ENCODE data around the gene MEI1.

Gene MEI1

GRCh38 chr22:41768430-41768829, 69.1 kb downstream of the MEI1 start:
- DNase-seq (ENCODE audit: low spot score in 2 of 2): no peak
- Mint-ChIP-seq H3K27ac (ENCODE audit: low read depth) (no peak overlapping the region), H3K36me3 (ENCODE audit: insufficient read depth) (no peaks in the 10 kb centered on the region), H3K27me3 (no peaks in the 10 kb centered on the region), H3K4me3 (no peak overlapping the region), H3K4me1 (no peaks in the 10 kb centered on the region), H3K9me3 (no peaks in the 10 kb centered on the region)
- no peak for ATAC-seq (replicated peaks; ENCODE audit: extremely low read depth, poor library complexity, severe bottlenecking)

- Mint-ChIP-seq H3K9me3 (no peaks in the 10 kb centered on the region), H3K27ac (ENCODE audit: low read depth) (no peak overlapping the region), H3K36me3 (ENCODE audit: insufficient read depth) (no peaks in the 10 kb centered on the region), H3K27me3 (no peaks in the 10 kb centered on the region), H3K4me3 (no peak overlapping the region), H3K4me1 (no peaks in the 10 kb centered on the region)
- ATAC-seq (replicated peaks; ENCODE audit: extremely low read depth, poor library complexity, severe bottlenecking): no peak
- DNase-seq (ENCODE audit: low spot score in 2 of 2): no peak
Observed at GRCh38 chr22:41770715-41771468, 71.6 kb downstream of the MEI1 start.

- Mint-ChIP-seq H3K4me3 (no peak overlapping the region), H3K36me3 (ENCODE audit: insufficient read depth) (no peaks in the 10 kb centered on the region), H3K27ac (ENCODE audit: low read depth) (no peak overlapping the region), H3K4me1 (no peaks in the 10 kb centered on the region), H3K27me3 (no peaks in the 10 kb centered on the region), H3K9me3 (no peaks in the 10 kb centered on the region)
- ATAC-seq (replicated peaks; ENCODE audit: extremely low read depth, poor library complexity, severe bottlenecking) (no peak), DNase-seq (ENCODE audit: low spot score in 2 of 2) (no peak)
Observed at GRCh38 chr22:41772198-41772597, 72.9 kb downstream of the MEI1 start.

- no peaks in the 10 kb centered on the region for H3K27me3 Mint-ChIP-seq
- no peaks in the 10 kb centered on the region for H3K36me3 Mint-ChIP-seq (ENCODE audit: insufficient read depth)
- H3K4me1 Mint-ChIP-seq: no peaks in the 10 kb centered on the region
- ATAC-seq (replicated peaks; ENCODE audit: extremely low read depth, poor library complexity, severe bottlenecking): no peak
- H3K4me3 Mint-ChIP-seq: no peak overlapping the region
- no peak overlapping the region for H3K27ac Mint-ChIP-seq (ENCODE audit: low read depth)
- no peak for DNase-seq (ENCODE audit: low spot score in 2 of 2)
- no peaks in the 10 kb centered on the region for H3K9me3 Mint-ChIP-seq
Observed at GRCh38 chr22:41772645-41773044, 73.3 kb downstream of the MEI1 start.

- ATAC-seq (replicated peaks; ENCODE audit: extremely low read depth, poor library complexity, severe bottlenecking) (no peak), DNase-seq (ENCODE audit: low spot score in 2 of 2) (no peak)
- Mint-ChIP-seq H3K4me1 (peaks cover 8% of the 10 kb centered on the region), H3K4me3 (no peak overlapping the region), H3K36me3 (ENCODE audit: insufficient read depth) (no peaks in the 10 kb centered on the region), H3K27ac (ENCODE audit: low read depth) (no peak overlapping the region), H3K27me3 (no peaks in the 10 kb centered on the region), H3K9me3 (no peaks in the 10 kb centered on the region)
Observed at GRCh38 chr22:41775338-41775737, 76.0 kb downstream of the MEI1 start.

- Mint-ChIP-seq H3K27ac (ENCODE audit: low read depth) (no peak overlapping the region), H3K36me3 (ENCODE audit: insufficient read depth) (no peaks in the 10 kb centered on the region), H3K4me3 (no peak overlapping the region), H3K27me3 (no peaks in the 10 kb centered on the region), H3K9me3 (no peaks in the 10 kb centered on the region), H3K4me1 (peaks cover 15% of the 10 kb centered on the region)
- ATAC-seq (replicated peaks; ENCODE audit: extremely low read depth, poor library complexity, severe bottlenecking) (no peak), DNase-seq (ENCODE audit: low spot score in 2 of 2) (no peak)
Observed at GRCh38 chr22:41775976-41776375, 76.7 kb downstream of the MEI1 start.

- Mint-ChIP-seq H3K4me3 (no peak overlapping the region), H3K27ac (ENCODE audit: low read depth) (no peak overlapping the region)
- DNase-seq (ENCODE audit: low spot score in 2 of 2): no peak
Observed at GRCh38 chr22:41776381-41776780, 77.1 kb downstream of the MEI1 start.

GRCh38 chr22:41777749-41778425, 78.6 kb downstream of the MEI1 start:
- ATAC-seq (replicated peaks; ENCODE audit: extremely low read depth, poor library complexity, severe bottlenecking): no peak

More at GRCh38 chr22:41776381-41776780, 77.1 kb downstream of the MEI1 start:
- Mint-ChIP-seq H3K27me3 (no peaks in the 10 kb centered on the region), H3K36me3 (ENCODE audit: insufficient read depth) (peaks cover 2% of the 10 kb centered on the region), H3K9me3 (no peaks in the 10 kb centered on the region), H3K4me1 (peaks cover 17% of the 10 kb centered on the region)
- no peak for ATAC-seq (replicated peaks; ENCODE audit: extremely low read depth, poor library complexity, severe bottlenecking)

GRCh38 chr22:41779929-41780505, 80.7 kb downstream of the MEI1 start:
- peaks cover 15% of the 10 kb centered on the region for H3K36me3 Mint-ChIP-seq (ENCODE audit: insufficient read depth)
- peak overlapping the region; percentile 91 for H3K27ac Mint-ChIP-seq (ENCODE audit: low read depth)
- no peaks in the 10 kb centered on the region for H3K27me3 Mint-ChIP-seq
- ATAC-seq (replicated peaks; ENCODE audit: extremely low read depth, poor library complexity, severe bottlenecking) (no peak), DNase-seq (ENCODE audit: low spot score in 2 of 2) (no peak)
- H3K4me1 Mint-ChIP-seq: peaks cover 42% of the 10 kb centered on the region
- H3K4me3 Mint-ChIP-seq: peak overlapping the region; percentile 81
- H3K9me3 Mint-ChIP-seq: no peaks in the 10 kb centered on the region

More at GRCh38 chr22:41777749-41778425, 78.6 kb downstream of the MEI1 start:
- Mint-ChIP-seq H3K4me1 (peaks cover 31% of the 10 kb centered on the region), H3K27ac (ENCODE audit: low read depth) (no peak overlapping the region), H3K4me3 (no peak overlapping the region), H3K27me3 (no peaks in the 10 kb centered on the region), H3K9me3 (no peaks in the 10 kb centered on the region), H3K36me3 (ENCODE audit: insufficient read depth) (peaks cover 7% of the 10 kb centered on the region)
- DNase-seq (ENCODE audit: low spot score in 2 of 2): no peak

GRCh38 chr22:41780746-41781505, 81.6 kb downstream of the MEI1 start:
- H3K36me3 Mint-ChIP-seq (ENCODE audit: insufficient read depth): peaks cover 17% of the 10 kb centered on the region
- DNase-seq (ENCODE audit: low spot score in 2 of 2) (peak; percentile 68 to 91), ATAC-seq (replicated peaks; ENCODE audit: extremely low read depth, poor library complexity, severe bottlenecking) (peak; percentile 98)
- peak overlapping the region; percentile 91 for H3K27ac Mint-ChIP-seq (ENCODE audit: low read depth)
- peak overlapping the region; percentile 81 for H3K4me3 Mint-ChIP-seq
- peaks cover 42% of the 10 kb centered on the region for H3K4me1 Mint-ChIP-seq
- no peaks in the 10 kb centered on the region for H3K9me3 Mint-ChIP-seq
- H3K27me3 Mint-ChIP-seq: no peaks in the 10 kb centered on the region

GRCh38 chr22:41781507-41781906, 82.2 kb downstream of the MEI1 start:
- H3K4me1 Mint-ChIP-seq: peaks cover 44% of the 10 kb centered on the region
- peak; percentile 37 for ATAC-seq (replicated peaks; ENCODE audit: extremely low read depth, poor library complexity, severe bottlenecking)
- H3K36me3 Mint-ChIP-seq (ENCODE audit: insufficient read depth): peaks cover 19% of the 10 kb centered on the region
- no peaks in the 10 kb centered on the region for H3K27me3 Mint-ChIP-seq
- H3K9me3 Mint-ChIP-seq: no peaks in the 10 kb centered on the region
- peak overlapping the region; percentile 91 for H3K27ac Mint-ChIP-seq (ENCODE audit: low read depth)
- peak overlapping the region; percentile 81 for H3K4me3 Mint-ChIP-seq
- DNase-seq (ENCODE audit: low spot score in 2 of 2): no peak

GRCh38 chr22:41782316-41782715, 83.0 kb downstream of the MEI1 start:
- peak overlapping the region; percentile 81 for H3K4me3 Mint-ChIP-seq
- peaks cover 52% of the 10 kb centered on the region for H3K4me1 Mint-ChIP-seq
- peaks cover 19% of the 10 kb centered on the region for H3K36me3 Mint-ChIP-seq (ENCODE audit: insufficient read depth)
- DNase-seq (ENCODE audit: low spot score in 2 of 2) (no peak), ATAC-seq (replicated peaks; ENCODE audit: extremely low read depth, poor library complexity, severe bottlenecking) (no peak)
- H3K9me3 Mint-ChIP-seq: no peaks in the 10 kb centered on the region
- no peaks in the 10 kb centered on the region for H3K27me3 Mint-ChIP-seq
- peak overlapping the region; percentile 91 for H3K27ac Mint-ChIP-seq (ENCODE audit: low read depth)
